ENCODE measurements around the gene TJAP1. TPM values are rescaled to one million over a fixed set of nuclear protein-coding genes. Genes with fewer than 3 reads are reported as not detected.

Gene TJAP1
- total and polyA plus RNA-seq, 7 experiments from 2014 or later = 8.2 to 55.2 (median 31.6) TPM

- intact Hi-C loops (cut with micrococcal nuclease) = no loop called here
- Mint-ChIP-seq H3K9me3 (no peaks in the 10 kb centered on the region), H3K4me1 (peaks cover 0 to 16% (median 7%) of the 10 kb centered on the region in 7 donors), H3K27me3 (no peaks in the 10 kb centered on the region), H3K27ac (peak overlapping the region in 4 of 9 donors; percentile 10 to 60 (median 33)), H3K4me3 (no peak overlapping the region), H3K36me3 (peaks cover 0 to 20% (median 4%) of the 10 kb centered on the region in 5 donors)
- Histone ChIP-seq H3K27me3 (ENCODE audit: control insufficient read depth in 2 of 2, insufficient read depth in 2 of 2, low read length in 2 of 2) (no peaks in the 10 kb centered on the region), H3K9me3 (ENCODE audit: control insufficient read depth in 2 of 3, low read length in 3 of 3) (no peaks in the 10 kb centered on the region), H3K4me3 (ENCODE audit: low read length) (no peak overlapping the region), H3K4me1 (ENCODE audit: control insufficient read depth in 2 of 2, insufficient read depth in 2 of 2, low read length in 2 of 2) (no peaks in the 10 kb centered on the region), H3K27ac (ENCODE audit: low read depth, low read length) (no peak overlapping the region), H3K36me3 (ENCODE audit: control insufficient read depth in 2 of 3, insufficient read depth in 3 of 3, low read length in 3 of 3) (peaks cover 0 to 49% (median 0%) of the 10 kb centered on the region in 3 experiments)
- DNase-seq (no peak), ATAC-seq (no peak)
- CTCF ChIA-PET = no interaction called here
- POLR2A ChIA-PET = no interaction called here
Observed at GRCh38 chr6:43434001-43434840, 43.1 kb upstream of the TJAP1 start.

- no peaks in the 10 kb centered on the region for H3K4me1 ChIP-seq (ENCODE audit: control insufficient read depth in 2 of 2, insufficient read depth in 2 of 2, low read length in 2 of 2)
- intact Hi-C loops (cut with micrococcal nuclease) = no loop called here
- no peaks in the 10 kb centered on the region for H3K9me3 ChIP-seq (ENCODE audit: control insufficient read depth in 2 of 3, low read length in 3 of 3)
- Mint-ChIP-seq H3K27me3 (no peaks in the 10 kb centered on the region), H3K4me1 (peaks cover 0 to 14% (median 7%) of the 10 kb centered on the region in 7 donors), H3K4me3 (no peak overlapping the region), H3K27ac (peak overlapping the region in 1 of 9 donors; percentile 47), H3K9me3 (no peaks in the 10 kb centered on the region), H3K36me3 (peaks cover 0 to 20% (median 4%) of the 10 kb centered on the region in 5 donors)
- peaks cover 0 to 49% (median 0%) of the 10 kb centered on the region in 3 experiments for H3K36me3 ChIP-seq (ENCODE audit: control insufficient read depth in 2 of 3, insufficient read depth in 3 of 3, low read length in 3 of 3)
- ChIA-PET POLR2A (no interaction called here), CTCF (no interaction called here)
- DNase-seq (no peak), ATAC-seq (no peak)
- H3K27me3 ChIP-seq (ENCODE audit: control insufficient read depth in 2 of 2, insufficient read depth in 2 of 2, low read length in 2 of 2) = no peaks in the 10 kb centered on the region
- H3K4me3 ChIP-seq (ENCODE audit: low read length) = no peak overlapping the region
- no peak overlapping the region for H3K27ac ChIP-seq (ENCODE audit: low read depth, low read length)
Observed at GRCh38 chr6:43434943-43435342, 42.4 kb upstream of the TJAP1 start.

- Histone ChIP-seq H3K27me3 (ENCODE audit: control insufficient read depth in 2 of 2, insufficient read depth in 2 of 2, low read length in 2 of 2) (no peaks in the 10 kb centered on the region), H3K9me3 (ENCODE audit: control insufficient read depth in 2 of 3, low read length in 3 of 3) (no peaks in the 10 kb centered on the region), H3K36me3 (ENCODE audit: control insufficient read depth in 2 of 3, insufficient read depth in 3 of 3, low read length in 3 of 3) (peaks cover 0 to 51% (median 0%) of the 10 kb centered on the region in 3 experiments), H3K4me3 (ENCODE audit: low read length) (no peak overlapping the region), H3K4me1 (ENCODE audit: control insufficient read depth in 2 of 2, insufficient read depth in 2 of 2, low read length in 2 of 2) (no peaks in the 10 kb centered on the region), H3K27ac (ENCODE audit: low read depth, low read length) (no peak overlapping the region)
- ChIA-PET CTCF (interaction anchor here (0.7 to 1.4 kb wide), 2 partner anchors 70 to 72 kb away, joined by 3 read pairs; no protein-coding TSS in a partner anchor), POLR2A (interaction anchor here (0.6 kb wide), 1 partner anchor 217 kb away, joined by 3 read pairs; no protein-coding TSS in a partner anchor)
- ATAC-seq (no peak), DNase-seq (no peak)
- H3K9me3 Mint-ChIP-seq = no peaks in the 10 kb centered on the region
- peak overlapping the region in 1 of 9 donors; percentile 52 for H3K27ac Mint-ChIP-seq
- H3K27me3 Mint-ChIP-seq = no peaks in the 10 kb centered on the region
- H3K36me3 Mint-ChIP-seq = peaks cover 0 to 20% (median 4%) of the 10 kb centered on the region in 5 donors
- H3K4me1 Mint-ChIP-seq = peaks cover 0 to 7% (median 7%) of the 10 kb centered on the region in 7 donors
- intact Hi-C loops (cut with micrococcal nuclease) = no loop called here
- H3K4me3 Mint-ChIP-seq = no peak overlapping the region
Observed at GRCh38 chr6:43435682-43436437, 41.5 kb upstream of the TJAP1 start.

GRCh38 chr6:43436577-43437282 lies 40.6 kb upstream of the TJAP1 start:
- CTCF ChIA-PET = interaction anchor here (1.4 kb wide), 1 partner anchor 71 kb away, joined by 3 read pairs; no protein-coding TSS in a partner anchor

GRCh38 chr6:43437700-43438099 lies 39.7 kb upstream of the TJAP1 start:
- CTCF ChIA-PET = interaction anchor here (0.7 kb wide), 1 partner anchor 840 kb away, joined by 3 read pairs; no protein-coding TSS in a partner anchor
- Mint-ChIP-seq H3K27ac (no peak overlapping the region), H3K4me1 (no peaks in the 10 kb centered on the region), H3K9me3 (no peaks in the 10 kb centered on the region), H3K36me3 (peaks cover 0 to 13% (median 0%) of the 10 kb centered on the region in 5 donors), H3K27me3 (no peaks in the 10 kb centered on the region), H3K4me3 (no peak overlapping the region)
- no peak for DNase-seq
- Histone ChIP-seq H3K4me1 (ENCODE audit: control insufficient read depth in 2 of 2, insufficient read depth in 2 of 2, low read length in 2 of 2) (no peaks in the 10 kb centered on the region), H3K9me3 (ENCODE audit: control insufficient read depth in 2 of 3, low read length in 3 of 3) (no peaks in the 10 kb centered on the region), H3K27ac (ENCODE audit: low read depth, low read length) (no peak overlapping the region), H3K36me3 (ENCODE audit: control insufficient read depth in 2 of 3, insufficient read depth in 3 of 3, low read length in 3 of 3) (peaks cover 0 to 52% (median 1%) of the 10 kb centered on the region in 3 experiments), H3K27me3 (ENCODE audit: control insufficient read depth in 2 of 2, insufficient read depth in 2 of 2, low read length in 2 of 2) (no peaks in the 10 kb centered on the region), H3K4me3 (ENCODE audit: low read length) (no peak overlapping the region)
- ATAC-seq = no peak
- POLR2A ChIA-PET = interaction anchor here (0.7 to 1.2 kb wide), 3 partner anchors 54 to 1443 kb away, joined by 3 read pairs; no protein-coding TSS in a partner anchor
- intact Hi-C loops (cut with micrococcal nuclease) = no loop called here

More at GRCh38 chr6:43436577-43437282, 40.6 kb upstream of the TJAP1 start:
- DNase-seq = no peak
- Mint-ChIP-seq H3K4me3 (no peak overlapping the region), H3K4me1 (peaks cover 0 to 5% (median 4%) of the 10 kb centered on the region in 7 donors), H3K27me3 (no peaks in the 10 kb centered on the region), H3K36me3 (peaks cover 0 to 17% (median 2%) of the 10 kb centered on the region in 5 donors), H3K27ac (peak overlapping the region in 4 of 9 donors; percentile 20 to 64 (median 38)), H3K9me3 (no peaks in the 10 kb centered on the region)
- Histone ChIP-seq H3K27ac (ENCODE audit: low read depth, low read length) (no peak overlapping the region), H3K9me3 (ENCODE audit: control insufficient read depth in 2 of 3, low read length in 3 of 3) (no peaks in the 10 kb centered on the region), H3K4me3 (ENCODE audit: low read length) (no peak overlapping the region), H3K36me3 (ENCODE audit: control insufficient read depth in 2 of 3, insufficient read depth in 3 of 3, low read length in 3 of 3) (peaks cover 0 to 52% (median 0%) of the 10 kb centered on the region in 3 experiments), H3K27me3 (ENCODE audit: control insufficient read depth in 2 of 2, insufficient read depth in 2 of 2, low read length in 2 of 2) (no peaks in the 10 kb centered on the region), H3K4me1 (ENCODE audit: control insufficient read depth in 2 of 2, insufficient read depth in 2 of 2, low read length in 2 of 2) (no peaks in the 10 kb centered on the region)
- POLR2A ChIA-PET = interaction anchor here (0.6 to 1.2 kb wide), 4 partner anchors 10 to 1442 kb away, joined by 3 read pairs; partner anchors contain the start of gene ABCC10
- intact Hi-C loops (cut with micrococcal nuclease) = no loop called here
- ATAC-seq = no peak

GRCh38 chr6:43442935-43443334 lies 34.4 kb upstream of the TJAP1 start:
- Histone ChIP-seq H3K27me3 (ENCODE audit: control insufficient read depth in 2 of 2, insufficient read depth in 2 of 2, low read length in 2 of 2) (no peaks in the 10 kb centered on the region), H3K9me3 (ENCODE audit: control insufficient read depth in 2 of 3, low read length in 3 of 3) (no peaks in the 10 kb centered on the region), H3K4me1 (ENCODE audit: control insufficient read depth in 2 of 2, insufficient read depth in 2 of 2, low read length in 2 of 2) (no peaks in the 10 kb centered on the region), H3K36me3 (ENCODE audit: control insufficient read depth in 2 of 3, insufficient read depth in 3 of 3, low read length in 3 of 3) (peaks cover 4 to 80% (median 11%) of the 10 kb centered on the region in 3 experiments), H3K27ac (ENCODE audit: low read depth, low read length) (no peak overlapping the region), H3K4me3 (ENCODE audit: low read length) (no peak overlapping the region)
- POLR2A ChIA-PET = interaction anchor here (1.0 kb wide), 1 partner anchor 73 kb away, joined by 3 read pairs; the partner anchor contains the start of gene ZNF318
- intact Hi-C loops (cut with micrococcal nuclease) = no loop called here
- CTCF ChIA-PET = no interaction called here
- Mint-ChIP-seq H3K9me3 (no peaks in the 10 kb centered on the region), H3K4me3 (no peak overlapping the region), H3K36me3 (peaks cover 0 to 16% (median 10%) of the 10 kb centered on the region in 5 donors), H3K4me1 (no peaks in the 10 kb centered on the region), H3K27ac (peak overlapping the region in 1 of 9 donors; percentile 10), H3K27me3 (no peaks in the 10 kb centered on the region)
- ATAC-seq = no peak
- no peak for DNase-seq

Measured in naive thymus-derived CD4-positive, alpha-beta T cell (primary cell).